ENCODE measurements around the gene FAM222A.

DNA sequence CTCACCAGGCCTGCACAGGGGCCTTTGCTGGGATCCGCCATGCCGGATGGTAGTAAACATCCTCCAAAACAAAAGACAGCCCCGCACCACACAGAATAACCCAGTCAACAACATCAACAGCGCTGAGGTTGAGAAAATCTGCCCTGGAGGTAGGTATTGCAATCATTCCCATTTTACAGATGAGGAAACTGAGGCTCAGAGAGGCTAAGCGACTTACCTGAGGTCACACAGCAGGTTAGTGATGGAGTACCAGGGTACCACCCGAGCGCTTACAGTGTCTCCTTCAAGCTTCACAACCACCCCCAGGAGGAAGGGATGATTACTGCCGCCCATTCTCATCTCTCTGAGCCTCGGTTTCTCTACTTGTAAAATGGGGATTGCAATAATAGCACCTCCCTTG lies 104.6 kb downstream of the FAM222A start:
- TF ChIP-seq EZH2 (IDR thresholded peaks at IDR 0.05; ENCODE audit: borderline replicate concordance, low read length): no peak
- TF ChIP-seq, protein P1, sequence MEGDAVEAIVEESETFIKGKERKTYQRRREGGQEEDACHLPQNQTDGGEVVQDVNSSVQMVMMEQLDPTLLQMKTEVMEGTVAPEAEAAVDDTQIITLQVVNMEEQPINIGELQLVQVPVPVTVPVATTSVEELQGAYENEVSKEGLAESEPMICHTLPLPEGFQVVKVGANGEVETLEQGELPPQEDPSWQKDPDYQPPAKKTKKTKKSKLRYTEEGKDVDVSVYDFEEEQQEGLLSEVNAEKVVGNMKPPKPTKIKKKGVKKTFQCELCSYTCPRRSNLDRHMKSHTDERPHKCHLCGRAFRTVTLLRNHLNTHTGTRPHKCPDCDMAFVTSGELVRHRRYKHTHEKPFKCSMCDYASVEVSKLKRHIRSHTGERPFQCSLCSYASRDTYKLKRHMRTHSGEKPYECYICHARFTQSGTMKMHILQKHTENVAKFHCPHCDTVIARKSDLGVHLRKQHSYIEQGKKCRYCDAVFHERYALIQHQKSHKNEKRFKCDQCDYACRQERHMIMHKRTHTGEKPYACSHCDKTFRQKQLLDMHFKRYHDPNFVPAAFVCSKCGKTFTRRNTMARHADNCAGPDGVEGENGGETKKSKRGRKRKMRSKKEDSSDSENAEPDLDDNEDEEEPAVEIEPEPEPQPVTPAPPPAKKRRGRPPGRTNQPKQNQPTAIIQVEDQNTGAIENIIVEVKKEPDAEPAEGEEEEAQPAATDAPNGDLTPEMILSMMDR (conservative IDR thresholded peaks at IDR 0.05 in 1 of 2, IDR thresholded peaks at IDR 0.05 in 1 of 2; ENCODE audit: extremely low read depth in 1 of 2, insufficient read depth in 1 of 2, low read depth in 1 of 2, low read length in 2 of 2): no peak

Measured in mammary epithelial cell (primary cell).